OCI-LY3 (cell line): ENCODE measurements around the gene R3HDM1.

Source experiments
- CTCF ChIP-seq: fragments of 200-600, 300-600 bp; sonication (generic); IDR thresholded peaks from 2 replicates; pipeline ENCODE4 v1.5.1; 2014; ENCODE audit warnings: antibody characterized with exemption, low read length, low read depth
- EZH2phosphoT487 ChIP-seq: fragments of 200-600 bp; shearing (Covaris generic); IDR thresholded peaks from 2 replicates; pipeline ENCODE4 v1.6.1; 2018; ENCODE audit warnings: antibody characterized with exemption, mixed run types, low read depth

GRCh38 chr2:135650721-135651120 lies 119.4 kb downstream of the R3HDM1 start:
- TF ChIP-seq CTCF (no peak), EZH2phosphoT487 (no peak)
